Transverse colon (tissue), 4 donors: Measurements from ENCODE around the gene MPIG6B. TPM values are rescaled to one million over a fixed set of nuclear protein-coding genes. Genes with fewer than 3 reads are reported as not detected.

Experiments used
- DNase-seq: peaks from one replicate; pipeline ENCODE4 v3.0.0-alpha.2; 2019
- H3K27ac ChIP-seq, 4 donors: fragments of 200-600 bp; sonication (generic); 2 replicates each; pipeline ENCODE4 v1.5.1; 2016 to 2018; ENCODE audit warnings: inconsistent platforms in 4 of 4
- H3K27me3 ChIP-seq: fragments of 200-600 bp; sonication (generic); 2 replicates; pipeline ENCODE4 v1.5.1; 2017; ENCODE audit warnings: inconsistent platforms
- H3K36me3 ChIP-seq, 4 donors: fragments of 200-600 bp; sonication (generic); 2 replicates each; pipeline ENCODE4 v1.5.1; 2017 to 2019; ENCODE audit warnings: inconsistent platforms in 4 of 4
- H3K4me1 ChIP-seq, 4 donors: fragments of 200-600 bp; sonication (generic); 2 replicates each; pipeline ENCODE4 v1.5.1; 2017 to 2020; ENCODE audit warnings: inconsistent platforms in 4 of 4
- H3K4me3 ChIP-seq, 4 donors: fragments of 200-600 bp; sonication (generic); 1 replicate in 1 of 4; 2 replicates in 3 of 4; pipeline versions ENCODE4 v1.5.1 to v1.6.1; 2017 to 2019; ENCODE audit warnings: inconsistent platforms in 4 of 4
- H3K9me3 ChIP-seq, 2 donors: fragments of 200-600 bp; sonication (generic); 2 replicates each; pipeline ENCODE4 v1.5.1; 2017 to 2019; ENCODE audit warnings: inconsistent platforms in 2 of 2
- EP300 ChIP-seq: sonication (generic); formaldehyde crosslinking; IDR thresholded peaks from one replicate; pipeline ENCODE4 v1.6.1; 2017; ENCODE audit warnings: antibody characterized with exemption, low read depth
- POLR2A ChIP-seq: fragments of 450-650 bp; IDR thresholded peaks from one replicate; pipeline ENCODE4 v1.6.1; 2016; ENCODE audit warnings: antibody characterized with exemption, mild to moderate bottlenecking, moderate library complexity
- POLR2AphosphoS5 ChIP-seq, 3 donors: sonication (generic); formaldehyde crosslinking; IDR thresholded peaks; one replicate each; pipeline ENCODE4 v1.6.1; 2016; ENCODE audit warnings: antibody characterized with exemption in 3 of 3
- WGBS, 2 donors: methylation state at CpG; one replicate each; pipeline ENCODE4 v1.1.5; 2018; ENCODE audit warnings: low coverage in 1 of 2; 5-methylcytosine and 5-hydroxymethylcytosine counted together
- in situ Hi-C, 4 donors: fragments of 200-750 bp; cut with MboI; loops; one replicate each; pipeline versions ENCODE4 v1.15.0 to v1.15.1; 2017; ENCODE audit warnings: low sequenced_read_pairs in 3 of 4, low pct_ligation_motif_present in 1 of 4, low pct_unique_long_range_greater_than_20kb in 1 of 4
- intact Hi-C: fragments of 100-400 bp; cut with DNase I; formaldehyde crosslinking; loops from one replicate; pipeline ENCODE4 v1.15.1; 2023; ENCODE audit warnings: low total_unique reads
- total RNA-seq, 4 donors: library from RNA; depleted of rRNA; stranded (reverse); fragments of >200 nt; gene quantifications; one replicate each; pipeline ENCODE4 v1.1.0, GENCODE V29; 2016
- TF ChIP-seq, protein P1 (sequence below), 5 experiments: fragments of 200-600 bp in 3 of 5; fragments of 450-650 bp in 2 of 5; sonication (generic) in 3 of 5; IDR thresholded peaks; 1 replicate in 2 of 5; 2 replicates in 3 of 5; pipeline ENCODE4 v1.5.1; 2016 to 2017; ENCODE audit warnings: antibody characterized with exemption in 5 of 5, inconsistent platforms in 3 of 5, mild to moderate bottlenecking in 2 of 5, moderate library complexity in 1 of 5

Gene MPIG6B
- total RNA-seq, 4 donors from 2014 or later = 0.16 TPM; not detected in 3

- TF ChIP-seq, protein P1, sequence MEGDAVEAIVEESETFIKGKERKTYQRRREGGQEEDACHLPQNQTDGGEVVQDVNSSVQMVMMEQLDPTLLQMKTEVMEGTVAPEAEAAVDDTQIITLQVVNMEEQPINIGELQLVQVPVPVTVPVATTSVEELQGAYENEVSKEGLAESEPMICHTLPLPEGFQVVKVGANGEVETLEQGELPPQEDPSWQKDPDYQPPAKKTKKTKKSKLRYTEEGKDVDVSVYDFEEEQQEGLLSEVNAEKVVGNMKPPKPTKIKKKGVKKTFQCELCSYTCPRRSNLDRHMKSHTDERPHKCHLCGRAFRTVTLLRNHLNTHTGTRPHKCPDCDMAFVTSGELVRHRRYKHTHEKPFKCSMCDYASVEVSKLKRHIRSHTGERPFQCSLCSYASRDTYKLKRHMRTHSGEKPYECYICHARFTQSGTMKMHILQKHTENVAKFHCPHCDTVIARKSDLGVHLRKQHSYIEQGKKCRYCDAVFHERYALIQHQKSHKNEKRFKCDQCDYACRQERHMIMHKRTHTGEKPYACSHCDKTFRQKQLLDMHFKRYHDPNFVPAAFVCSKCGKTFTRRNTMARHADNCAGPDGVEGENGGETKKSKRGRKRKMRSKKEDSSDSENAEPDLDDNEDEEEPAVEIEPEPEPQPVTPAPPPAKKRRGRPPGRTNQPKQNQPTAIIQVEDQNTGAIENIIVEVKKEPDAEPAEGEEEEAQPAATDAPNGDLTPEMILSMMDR (IDR thresholded peaks at IDR 0.05) = no peak
- TF ChIP-seq POLR2A = no peak
- Histone ChIP-seq H3K36me3 (no peaks in the 10 kb centered on the region), H3K4me3 (no peak overlapping the region), H3K27me3 (no peaks in the 10 kb centered on the region), H3K27ac (no peak overlapping the region), H3K4me1 (peaks cover 0 to under 1% (median 0%) of the 10 kb centered on the region in 4 donors), H3K9me3 (no peaks in the 10 kb centered on the region)
- DNase-seq = no peak
- in situ Hi-C loops (loop anchor here in 1 of 4 donors (10.0 kb wide), 1 partner anchor 76 kb away; the partner anchor contains the start of gene LY6G5C), intact Hi-C loops (no loop called here)
- WGBS, 2 donors = 88% methylated on average over 4 to 5 of the region's 5 CpGs
These were observed 37.6 kb downstream of the MPIG6B start for GRCh38 chr6:31760790-31761189.

DNA sequence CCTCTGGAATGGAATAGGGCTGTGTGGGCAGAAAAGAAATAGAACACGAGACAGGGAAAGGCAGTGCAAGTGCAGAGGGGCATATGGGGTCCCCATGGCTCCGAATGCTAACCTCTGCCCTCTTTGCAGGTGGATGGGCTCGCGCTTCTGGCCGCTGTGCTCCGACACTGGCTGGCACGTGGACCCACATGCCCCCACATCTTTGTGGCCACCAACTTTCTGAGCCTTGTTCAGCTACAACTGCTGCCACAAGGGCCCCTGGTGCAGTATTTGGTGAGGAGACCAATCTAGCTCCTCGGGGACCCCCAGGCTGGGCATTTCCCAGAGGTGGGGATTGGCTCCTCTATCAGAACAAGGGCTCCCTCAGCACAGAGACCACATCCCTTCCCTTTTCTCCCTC lies 38.2 kb downstream of the MPIG6B start:
- H3K36me3 ChIP-seq = no peaks in the 10 kb centered on the region
- intact Hi-C loops (no loop called here), in situ Hi-C loops (loop anchor here in 1 of 4 donors (10.0 kb wide), 1 partner anchor 77 kb away; the partner anchor contains the start of gene LY6G5C)
- H3K27ac ChIP-seq = no peak overlapping the region
- 75 to 98% methylated on average over 1 to 8 of the region's 8 CpGs for WGBS, 2 donors
- H3K4me1 ChIP-seq = peaks cover 0 to 6% (median 0%) of the 10 kb centered on the region in 4 donors
- no peak for TF ChIP-seq EP300
- TF ChIP-seq POLR2A = no peak
- TF ChIP-seq, protein P1 (IDR thresholded peaks at IDR 0.05) = no peak
- no peak for TF ChIP-seq POLR2AphosphoS5 (IDR thresholded peaks at IDR 0.05)
- no peak overlapping the region for H3K4me3 ChIP-seq
- H3K9me3 ChIP-seq = no peaks in the 10 kb centered on the region
- no peaks in the 10 kb centered on the region for H3K27me3 ChIP-seq
- no peak for DNase-seq

GRCh38 chr6:31762356-31762755 lies 39.2 kb downstream of the MPIG6B start, which contains the start of gene SAPCD1:
SAPCD1 (plus strand) TSS chr6:31762656; CDS start chr6:31763055, 399 bp downstream.
- Histone ChIP-seq H3K9me3 (no peaks in the 10 kb centered on the region), H3K27me3 (no peaks in the 10 kb centered on the region), H3K4me1 (peaks cover 0 to 10% (median 0%) of the 10 kb centered on the region in 4 donors), H3K27ac (no peak within 1 kb of the TSS), H3K36me3 (no peaks in the 10 kb centered on the region), H3K4me3 (no peak within 1 kb of the TSS)
- in situ Hi-C loops = loop anchor here in 1 of 4 donors (10.0 kb wide), 1 partner anchor 78 kb away; the partner anchor contains the start of gene LY6G5C
- DNase-seq = no peak
- intact Hi-C loops = no loop called here
- WGBS, 2 donors = 76 to 100% methylated on average over 2 to 4 of the region's 4 CpGs
- no peak for TF ChIP-seq EP300
- TF ChIP-seq POLR2A = no peak
- no peak for TF ChIP-seq POLR2AphosphoS5 (IDR thresholded peaks at IDR 0.05)
- TF ChIP-seq, protein P1 (IDR thresholded peaks at IDR 0.05) = no peak

DNA sequence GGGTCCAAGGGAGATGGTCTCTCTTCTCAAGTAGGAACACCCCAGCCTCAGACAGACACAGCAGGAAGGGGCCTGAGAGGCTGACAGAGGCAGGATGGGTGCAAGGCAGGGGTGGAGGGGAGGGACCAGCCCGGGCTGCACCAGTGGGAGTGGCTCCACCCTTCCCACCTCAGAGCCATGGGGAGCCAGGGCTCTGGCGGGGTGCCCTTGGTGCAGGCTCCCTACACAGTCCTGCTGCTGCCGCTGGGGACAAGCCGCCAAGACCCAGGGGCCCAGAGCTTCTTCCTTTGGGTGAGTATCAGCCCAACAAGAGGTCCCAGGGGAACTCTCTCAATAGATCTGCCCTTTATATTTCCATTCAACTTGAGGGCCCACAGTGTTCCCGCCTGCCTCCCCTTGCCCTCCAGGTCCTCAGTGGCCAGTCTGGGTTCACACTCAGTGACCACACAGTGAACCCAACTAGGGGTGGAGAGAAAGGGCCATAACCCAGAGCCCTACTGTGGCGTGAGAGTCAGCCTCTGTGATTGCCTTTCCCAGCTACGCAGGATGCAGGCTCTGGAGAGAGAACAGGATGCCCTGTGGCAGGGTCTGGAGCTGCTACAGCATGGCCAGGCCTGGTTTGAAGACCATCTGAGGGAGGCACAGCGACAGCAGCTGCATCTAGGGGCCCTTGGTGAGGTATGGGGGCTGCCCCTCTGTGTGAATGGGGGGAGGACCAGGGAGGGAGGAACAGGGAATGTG lies 39.9 kb downstream of the MPIG6B start:
- Histone ChIP-seq H3K36me3 (no peaks in the 10 kb centered on the region), H3K9me3 (no peaks in the 10 kb centered on the region), H3K27me3 (no peaks in the 10 kb centered on the region), H3K27ac (no peak overlapping the region), H3K4me1 (peaks cover 0 to 10% (median 0%) of the 10 kb centered on the region in 4 donors), H3K4me3 (no peak overlapping the region)
- intact Hi-C loops = no loop called here
- DNase-seq = no peak
- in situ Hi-C loops = loop anchor here in 1 of 4 donors (10.0 kb wide), 1 partner anchor 78 kb away; the partner anchor contains the start of gene LY6G5C
- WGBS, 2 donors = 83% methylated on average over 8 of the region's 8 CpGs; no CpG with 5 or more reads in 1 of the 2 donors
- no peak for TF ChIP-seq EP300
- TF ChIP-seq, protein P1 (IDR thresholded peaks at IDR 0.05) = no peak
- no peak for TF ChIP-seq POLR2A
- TF ChIP-seq POLR2AphosphoS5 (IDR thresholded peaks at IDR 0.05) = no peak
